Uterus (tissue), 2 donors: ENCODE data around the gene GTF2A2.

Experiments
- POLR2A ChIP-seq, 2 donors: fragments of 450-650 bp; IDR thresholded peaks; one replicate each; pipeline ENCODE4 v1.6.1; 2016; ENCODE audit warnings: antibody characterized with exemption in 2 of 2, mild to moderate bottlenecking in 1 of 2, moderate library complexity in 1 of 2
- TF ChIP-seq, protein P1 (sequence below), 4 experiments: fragments of 200-600 bp in 2 of 4; fragments of 450-650 bp in 2 of 4; sonication (generic) in 2 of 4; IDR thresholded peaks; one replicate each; pipeline ENCODE4 v1.5.1; 2016 to 2019; ENCODE audit warnings: antibody characterized with exemption in 4 of 4, mild to moderate bottlenecking in 2 of 4, moderate library complexity in 1 of 4

DNA sequence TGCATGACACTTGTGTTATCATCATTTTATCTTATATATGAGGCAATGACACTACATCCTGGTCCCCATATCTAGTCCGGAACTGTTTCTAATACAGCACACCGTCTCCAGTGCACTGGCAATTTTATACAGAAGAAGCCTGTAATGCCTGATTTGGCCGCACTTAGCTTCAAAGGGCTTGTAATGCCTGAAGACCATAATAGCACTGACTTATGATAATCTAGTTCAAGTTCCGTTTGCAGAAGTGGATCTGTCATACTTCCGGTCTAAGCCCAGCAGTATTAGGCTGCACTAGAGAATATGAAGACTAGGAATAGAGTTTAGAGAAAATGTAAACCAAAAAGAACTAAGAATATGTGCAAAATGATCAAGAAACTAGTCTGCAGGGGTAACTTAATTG lies 30.5 kb upstream of the GTF2A2 start:
- TF ChIP-seq, protein P1, sequence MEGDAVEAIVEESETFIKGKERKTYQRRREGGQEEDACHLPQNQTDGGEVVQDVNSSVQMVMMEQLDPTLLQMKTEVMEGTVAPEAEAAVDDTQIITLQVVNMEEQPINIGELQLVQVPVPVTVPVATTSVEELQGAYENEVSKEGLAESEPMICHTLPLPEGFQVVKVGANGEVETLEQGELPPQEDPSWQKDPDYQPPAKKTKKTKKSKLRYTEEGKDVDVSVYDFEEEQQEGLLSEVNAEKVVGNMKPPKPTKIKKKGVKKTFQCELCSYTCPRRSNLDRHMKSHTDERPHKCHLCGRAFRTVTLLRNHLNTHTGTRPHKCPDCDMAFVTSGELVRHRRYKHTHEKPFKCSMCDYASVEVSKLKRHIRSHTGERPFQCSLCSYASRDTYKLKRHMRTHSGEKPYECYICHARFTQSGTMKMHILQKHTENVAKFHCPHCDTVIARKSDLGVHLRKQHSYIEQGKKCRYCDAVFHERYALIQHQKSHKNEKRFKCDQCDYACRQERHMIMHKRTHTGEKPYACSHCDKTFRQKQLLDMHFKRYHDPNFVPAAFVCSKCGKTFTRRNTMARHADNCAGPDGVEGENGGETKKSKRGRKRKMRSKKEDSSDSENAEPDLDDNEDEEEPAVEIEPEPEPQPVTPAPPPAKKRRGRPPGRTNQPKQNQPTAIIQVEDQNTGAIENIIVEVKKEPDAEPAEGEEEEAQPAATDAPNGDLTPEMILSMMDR (IDR thresholded peaks at IDR 0.05): no peak
- TF ChIP-seq POLR2A (IDR thresholded peaks at IDR 0.05): no peak
